Measurements from ENCODE around the gene SMDT1.
"Not testable (repeated sequence)": the region's sequence is repeated elsewhere in the genome, so short reads cannot be mapped to it uniquely, and the experiment has no call there.

SMDT1 gene

GRCh38 chr22:42111798-42112197 is 32.3 kb downstream of the SMDT1 start:
- no peak for DNase-seq (ENCODE audit: low spot score)

DNA sequence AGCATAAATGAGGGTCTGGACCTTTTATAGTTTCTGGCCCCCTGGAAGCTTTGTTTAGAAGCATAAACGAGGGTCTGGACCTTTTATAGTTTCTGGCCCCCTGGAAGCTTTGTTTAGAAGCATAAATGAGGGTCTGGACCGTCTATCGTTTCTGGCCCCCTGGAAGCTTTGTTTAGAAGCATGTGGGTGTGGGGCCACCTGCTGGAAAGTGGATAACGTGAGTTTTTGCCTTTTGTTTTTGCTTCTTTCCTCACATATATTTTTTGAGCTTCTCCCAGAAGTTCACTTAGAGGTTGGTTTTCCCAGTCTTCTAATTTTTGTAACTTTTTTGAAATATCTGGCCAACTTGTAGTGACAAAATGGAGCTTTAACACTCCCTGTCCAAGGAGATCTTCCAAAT is 33.3 kb downstream of the SMDT1 start:
- DNase-seq (ENCODE audit: low spot score): not testable (repeated sequence)

DNA sequence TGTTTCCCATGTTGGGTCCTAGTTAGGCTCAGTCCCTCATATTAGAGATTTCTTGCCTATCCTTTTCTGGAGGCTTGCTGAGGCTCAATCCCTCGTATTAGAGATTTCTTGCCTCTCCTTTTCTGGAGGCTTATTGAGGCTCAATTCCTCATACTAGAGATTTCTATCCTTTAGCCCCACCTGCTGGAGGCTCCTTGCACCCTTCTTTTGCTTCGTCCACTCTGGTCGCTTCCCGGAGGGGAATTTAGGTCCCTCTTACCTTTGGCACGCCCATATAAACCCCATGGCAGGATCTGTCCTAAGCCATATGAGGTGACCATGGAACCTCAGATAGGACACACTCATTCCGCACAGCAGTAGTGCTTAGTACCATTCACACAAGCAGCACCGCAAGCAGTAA is 35.2 kb downstream of the SMDT1 start:
- DNase-seq (ENCODE audit: low spot score): peak; percentile 43

- DNase-seq (ENCODE audit: low spot score): not testable (repeated sequence)
These were observed 35.9 kb downstream of the SMDT1 start for GRCh38 chr22:42115420-42115830.

GRCh38 chr22:42116848-42117424 is 37.4 kb downstream of the SMDT1 start:
- DNase-seq (ENCODE audit: low spot score): no peak

DNA sequence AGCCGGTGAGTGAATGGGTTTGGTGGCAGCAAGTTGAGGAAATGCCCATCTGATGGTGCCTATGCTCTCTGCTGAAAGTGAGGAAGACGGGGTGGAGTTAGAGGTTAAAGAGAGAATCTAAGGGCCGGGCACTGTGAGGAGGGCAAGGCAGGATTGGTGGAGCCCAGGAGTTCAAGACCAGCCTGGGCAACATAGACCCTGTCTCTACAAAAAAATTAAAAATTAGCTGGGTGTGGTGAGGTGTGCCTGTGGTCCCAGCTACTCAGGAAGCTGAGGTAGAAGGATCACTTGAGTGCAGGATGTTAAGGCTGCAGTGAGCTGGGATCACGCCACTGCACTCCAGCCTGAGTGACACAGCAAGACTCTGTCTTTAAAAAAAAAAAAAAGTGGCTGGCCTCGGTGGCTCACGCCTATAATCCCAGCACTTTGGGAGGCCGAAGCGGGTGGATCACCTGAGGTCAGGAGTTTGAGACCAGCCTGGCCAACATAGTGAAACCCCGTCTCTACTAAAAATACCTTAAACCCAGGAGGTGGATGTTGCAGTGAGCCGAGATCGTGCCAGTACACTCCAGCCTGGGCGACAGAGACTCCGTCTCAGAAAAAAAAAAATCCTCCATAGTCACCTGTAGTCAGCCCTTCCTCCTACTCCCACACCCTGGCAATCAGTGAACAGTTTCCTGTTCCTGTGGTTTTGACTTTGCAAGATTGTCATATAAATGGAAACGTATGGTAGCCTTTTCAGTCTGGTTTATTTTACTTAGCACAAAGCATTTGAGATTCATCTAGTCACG is 40.9 kb downstream of the SMDT1 start:
- not testable (repeated sequence) for DNase-seq (ENCODE audit: low spot score)

DNA sequence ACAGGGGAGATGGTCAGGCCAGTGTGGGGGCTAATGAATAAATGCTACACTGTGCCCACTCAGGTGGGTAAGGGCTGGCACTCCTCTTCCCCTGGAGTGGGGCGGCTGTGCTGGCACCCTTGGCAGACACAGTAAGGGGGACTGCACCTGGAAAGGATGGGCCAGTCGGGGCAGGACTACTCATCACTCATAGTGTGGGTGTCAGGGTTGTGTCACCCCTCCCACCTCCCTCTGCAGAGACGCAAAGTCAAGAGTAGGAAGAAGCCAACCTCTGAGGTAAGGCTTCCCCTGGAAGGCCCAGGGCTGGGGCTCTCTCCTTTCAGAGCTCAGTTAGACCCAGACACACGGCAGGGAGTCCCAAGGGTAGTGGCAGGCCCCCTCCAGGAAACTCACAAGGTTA is 44.0 kb downstream of the SMDT1 start:
- not testable (repeated sequence) for DNase-seq (ENCODE audit: low spot score)

DNA sequence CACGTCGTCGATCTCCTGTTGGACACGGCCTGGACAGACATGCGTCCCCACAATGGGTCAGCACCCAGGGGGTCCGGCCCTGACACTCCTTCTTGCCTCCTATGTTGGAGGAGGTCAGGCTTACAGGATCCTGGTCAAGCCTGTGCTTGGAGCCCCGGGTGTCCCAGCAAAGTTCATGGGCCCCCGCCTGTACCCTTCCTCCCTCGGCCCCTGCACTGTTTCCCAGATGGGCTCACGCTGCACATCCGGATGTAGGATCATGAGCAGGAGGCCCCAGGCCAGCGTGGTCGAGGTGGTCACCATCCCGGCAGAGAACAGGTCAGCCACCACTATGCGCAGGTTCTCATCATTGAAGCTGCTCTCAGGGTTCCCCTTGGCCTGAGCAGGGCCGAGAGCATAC is 48.1 kb downstream of the SMDT1 start:
- no peak for DNase-seq (ENCODE audit: low spot score)

GRCh38 chr22:42128007-42128406 is 48.5 kb downstream of the SMDT1 start:
- not testable (repeated sequence) for DNase-seq (ENCODE audit: low spot score)

- peak; percentile 41 for DNase-seq (ENCODE audit: low spot score)
These were observed 49.5 kb downstream of the SMDT1 start for GRCh38 chr22:42128776-42129694.

DNA sequence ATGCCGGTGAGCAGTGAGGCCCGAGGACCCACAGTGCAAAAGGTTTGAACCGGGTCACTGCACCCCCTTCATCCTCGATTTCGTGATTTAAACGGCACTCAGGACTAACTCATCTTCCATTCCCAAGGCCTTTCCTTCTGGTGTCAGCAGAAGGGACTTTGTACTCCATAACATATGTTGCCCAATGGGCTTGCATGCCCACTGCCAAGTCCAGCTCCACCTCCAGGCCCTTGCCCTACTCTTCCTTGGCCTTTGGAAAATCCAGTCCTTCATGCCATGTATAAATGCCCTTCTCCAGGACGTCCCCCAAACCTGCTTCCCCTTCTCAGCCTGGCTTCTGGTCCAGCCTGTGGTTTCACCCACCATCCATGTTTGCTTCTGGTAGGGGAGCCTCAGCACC is 50.7 kb downstream of the SMDT1 start:
- not testable (repeated sequence) for DNase-seq (ENCODE audit: low spot score)

DNA sequence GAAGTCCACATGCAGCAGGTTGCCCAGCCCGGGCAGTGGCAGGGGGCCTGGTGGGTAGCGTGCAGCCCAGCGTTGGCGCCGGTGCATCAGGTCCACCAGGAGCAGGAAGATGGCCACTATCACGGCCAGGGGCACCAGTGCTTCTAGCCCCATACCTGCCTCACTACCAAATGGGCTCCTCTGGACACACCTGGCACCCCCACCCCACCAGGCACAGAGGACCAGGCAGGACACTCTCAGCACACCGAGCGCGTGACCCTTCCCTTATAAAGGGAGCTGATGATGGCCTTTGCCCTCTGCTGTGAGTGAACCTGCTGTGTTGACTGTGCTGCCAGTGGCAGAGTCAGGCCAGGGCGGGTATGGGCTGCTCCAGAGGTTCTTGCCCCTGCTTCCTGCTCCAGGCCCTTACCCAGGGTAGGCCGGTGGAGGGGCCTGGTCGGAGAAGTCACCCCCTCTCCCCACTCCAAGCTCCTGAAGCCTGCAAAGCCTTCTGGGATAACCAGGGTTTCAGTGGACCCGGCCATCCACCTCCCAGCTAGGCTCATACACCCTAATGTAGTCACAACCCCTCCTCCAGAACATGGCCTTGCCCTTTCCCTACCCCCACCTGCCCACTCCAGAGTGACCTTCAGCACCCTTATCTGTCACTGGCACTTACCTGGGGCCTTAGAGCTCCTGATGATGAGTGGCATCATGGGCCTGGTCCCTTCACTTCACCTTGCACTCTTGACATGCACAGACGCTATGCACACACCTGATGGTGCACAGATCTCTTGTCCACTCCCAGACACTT is 51.3 kb downstream of the SMDT1 start, which contains the start of gene CYP2D6:
Gene CYP2D6, minus strand, starts transcription at position 172 of the 793 bp plus-strand sequence. Its CDS starts 19 bp downstream, at position 153.
- not testable (repeated sequence) for DNase-seq (ENCODE audit: low spot score)

DNA sequence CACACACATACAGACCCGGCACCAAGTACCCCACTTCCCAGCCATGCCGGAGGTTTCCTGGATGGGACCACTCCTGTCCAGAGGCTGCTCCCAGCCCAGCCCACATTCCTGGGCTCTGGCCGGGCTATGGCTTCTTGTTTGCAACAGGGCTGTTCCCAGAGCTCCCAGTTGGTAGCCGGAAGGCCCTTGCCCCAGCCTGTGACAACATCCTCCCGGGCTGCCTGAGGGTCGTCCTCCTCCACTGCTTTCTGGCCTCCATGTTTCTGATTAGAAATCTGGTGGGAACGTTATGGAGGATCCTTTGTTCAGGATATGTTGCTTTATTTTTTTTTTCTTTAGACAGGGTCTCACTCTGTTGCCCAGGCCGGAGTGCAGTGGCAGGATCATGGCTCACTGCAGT is 52.1 kb downstream of the SMDT1 start:
- DNase-seq (ENCODE audit: low spot score): no peak

DNA sequence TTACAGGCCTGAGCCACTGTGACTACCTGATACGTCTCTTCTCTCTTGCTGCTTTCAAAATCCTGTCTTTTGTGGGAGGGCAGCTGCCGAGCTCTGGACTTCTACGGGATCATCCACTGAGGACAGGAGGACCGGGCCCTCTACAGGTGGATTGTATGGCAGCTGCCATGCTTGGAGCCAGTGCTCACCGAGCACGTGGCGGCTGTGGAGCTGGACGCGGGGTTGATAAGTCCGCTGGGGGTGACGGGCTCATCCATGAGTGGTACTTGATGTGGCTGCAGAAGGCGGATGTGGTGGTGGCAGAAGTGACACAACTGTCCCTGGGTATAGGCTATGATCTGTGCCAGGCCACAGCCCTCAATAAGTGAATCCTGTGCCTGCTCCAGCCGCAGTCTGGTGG is 53.0 kb downstream of the SMDT1 start:
- no peak for DNase-seq (ENCODE audit: low spot score)

Data from AG08396 (cell line).